Mammary epithelial cell (primary cell): Measurements from ENCODE around the gene KLHL12.

ENCODE experiments used
- CTCF ChIP-seq, 2 donors: IDR thresholded peaks in 1 of 2; conservative IDR thresholded peaks in 1 of 2; 2 replicates each; pipeline ENCODE4 v1.5.1; 2011 to 2012; ENCODE audit warnings: inconsistent platforms in 2 of 2, low read length in 2 of 2, mild to moderate bottlenecking in 2 of 2, control low read depth in 1 of 2, low read depth in 1 of 2; ENCODE audit not compliant: insufficient read depth in 1 of 2; ENCODE audit errors: extremely low read depth in 1 of 2
- EZH2 ChIP-seq: IDR thresholded peaks from 2 replicates; pipeline ENCODE4 v1.6.1; 2012; ENCODE audit warnings: low read length, inconsistent platforms, borderline replicate concordance

GRCh38 chr1:202854787-202855186 lies 72.2 kb downstream of the KLHL12 start:
- TF ChIP-seq CTCF (conservative IDR thresholded peaks at IDR 0.05 in 1 of 2, IDR thresholded peaks at IDR 0.05 in 1 of 2; ENCODE audit: extremely low read depth in 1 of 2, insufficient read depth in 1 of 2, low read depth in 1 of 2, low read length in 2 of 2) (no peak), EZH2 (no peak)
